Esophagus squamous epithelium (tissue), 5 donors: ENCODE data around the gene ASB18. TPM values are rescaled to one million over a fixed set of nuclear protein-coding genes. Genes with fewer than 3 reads are reported as not detected.

Experiments
- DNase-seq: peaks from one replicate; lab custom pipeline; 2025; lab: John Stamatoyannopoulos, UW
- H3K27ac ChIP-seq, 4 donors: fragments of 200-600 bp; sonication (generic); one replicate each; pipeline ENCODE4 v1.5.1; 2016 to 2019; ENCODE audit warnings: mild to moderate bottlenecking in 1 of 4
- H3K27me3 ChIP-seq, 4 donors: fragments of 200-600 bp; sonication (generic); 1 replicate in 3 of 4; 2 replicates in 1 of 4; pipeline versions ENCODE4 v1.5.1 to v1.6.0; 2017 to 2021; ENCODE audit warnings: antibody characterized with exemption in 1 of 4
- H3K36me3 ChIP-seq, 3 donors: fragments of 200-600 bp; sonication (generic); one replicate each; pipeline ENCODE4 v1.5.1; 2016 to 2019
- H3K4me1 ChIP-seq, 3 donors: fragments of 200-600 bp; sonication (generic); one replicate each; pipeline ENCODE4 v1.5.1; 2017 to 2019
- H3K4me3 ChIP-seq, 4 donors: fragments of 200-600 bp; sonication (generic); 1 replicate in 3 of 4; 2 replicates in 1 of 4; pipeline ENCODE4 v1.5.1; 2016 to 2019; ENCODE audit warnings: mild to moderate bottlenecking in 2 of 4, moderate library complexity in 1 of 4
- H3K9me3 ChIP-seq, 3 donors: fragments of 200-600 bp; sonication (generic); one replicate each; pipeline ENCODE4 v1.5.1; 2016 to 2019
- CTCF ChIP-seq, 6 experiments: fragments of 450-650 bp in 4 of 6; fragments of 200-600 bp in 2 of 6; sonication (generic) in 2 of 6; IDR thresholded peaks; one replicate each; pipeline ENCODE4 v1.5.1; 2016 to 2019; ENCODE audit warnings: antibody characterized with exemption in 6 of 6, mild to moderate bottlenecking in 4 of 6, moderate library complexity in 4 of 6
- POLR2A ChIP-seq, 4 donors: fragments of 450-650 bp; IDR thresholded peaks; one replicate each; pipeline ENCODE4 v1.6.1; 2017; ENCODE audit warnings: antibody characterized with exemption in 4 of 4, mild to moderate bottlenecking in 4 of 4, moderate library complexity in 3 of 4
- WGBS, 2 donors: methylation state at CpG; one replicate each; pipeline ENCODE4 v1.1.5; 2018; 5-methylcytosine and 5-hydroxymethylcytosine counted together
- intact Hi-C: fragments of 100-400 bp; cut with DNase I; formaldehyde crosslinking; loops from one replicate; pipeline ENCODE4 v1.15.0; 2022
- total RNA-seq, 4 donors: library from RNA; depleted of rRNA; stranded (reverse); fragments of >200 nt; gene quantifications; one replicate each; pipeline ENCODE4 v1.1.0, GENCODE V29; 2016
- donor health status: DM: yes; HTN: yes; CAD: no.

Gene ASB18
- total RNA-seq, 4 donors from 2014 or later = not detected

- no peaks in the 10 kb centered on the region for H3K36me3 ChIP-seq
- intact Hi-C loops = no loop called here
- WGBS, 2 donors = 73 to 80% methylated on average over 2 to 5 of the region's 6 CpGs
- no peak overlapping the region for H3K4me3 ChIP-seq
- H3K27ac ChIP-seq = no peak overlapping the region
- TF ChIP-seq CTCF (IDR thresholded peaks at IDR 0.05) = no peak
- no peak for TF ChIP-seq POLR2A (IDR thresholded peaks at IDR 0.05)
- H3K4me1 ChIP-seq = no peaks in the 10 kb centered on the region
- peaks cover 0 to 58% (median 0%) of the 10 kb centered on the region in 4 donors for H3K27me3 ChIP-seq
- DNase-seq = no peak
- no peaks in the 10 kb centered on the region for H3K9me3 ChIP-seq
Measured at GRCh38 chr2:236257575-236257974, 6.6 kb downstream of the ASB18 start.

GRCh38 chr2:236257136-236257535 is 7.1 kb downstream of the ASB18 start:
- Histone ChIP-seq H3K27me3 (peaks cover 0 to 58% (median 0%) of the 10 kb centered on the region in 4 donors), H3K27ac (no peak overlapping the region), H3K4me1 (no peaks in the 10 kb centered on the region), H3K36me3 (no peaks in the 10 kb centered on the region), H3K4me3 (no peak overlapping the region), H3K9me3 (no peaks in the 10 kb centered on the region)
- WGBS, 2 donors = 66 to 71% methylated on average over 8 of the region's 8 CpGs
- intact Hi-C loops = no loop called here
- no peak for DNase-seq
- no peak for TF ChIP-seq POLR2A (IDR thresholded peaks at IDR 0.05)

DNA sequence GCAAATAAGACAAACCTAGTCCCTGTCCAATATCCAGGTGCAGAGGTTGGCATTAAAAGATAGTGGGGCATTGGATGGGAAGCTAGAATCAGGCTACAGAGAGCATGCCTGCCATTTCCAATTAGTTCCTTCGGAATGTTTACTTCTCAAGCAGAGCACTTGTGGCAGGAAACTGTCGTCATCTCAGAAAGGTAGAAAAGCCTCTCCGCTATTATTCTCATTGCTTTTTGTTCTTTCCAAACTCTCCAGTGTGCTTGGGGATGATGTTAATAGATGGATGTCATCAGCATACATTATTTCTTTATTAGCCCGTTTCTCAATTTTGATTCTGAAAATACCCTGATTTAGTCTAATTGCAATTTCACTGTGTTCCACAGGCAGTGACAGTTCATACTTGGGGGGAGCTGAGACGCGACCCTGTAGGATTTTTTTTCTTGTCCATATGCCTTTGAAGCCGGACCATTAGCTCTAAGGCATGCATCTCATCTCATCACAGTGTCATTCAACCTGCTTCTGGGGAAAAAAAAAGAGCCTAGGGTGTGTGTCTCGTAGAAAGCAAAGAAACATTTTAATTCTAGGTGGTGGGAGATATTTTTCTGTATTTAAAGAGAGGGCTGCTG is 7.7 kb downstream of the ASB18 start:
- intact Hi-C loops = no loop called here
- peaks cover 0 to 59% (median 0%) of the 10 kb centered on the region in 4 donors for H3K27me3 ChIP-seq
- H3K27ac ChIP-seq = no peak overlapping the region
- no peaks in the 10 kb centered on the region for H3K36me3 ChIP-seq
- no peaks in the 10 kb centered on the region for H3K9me3 ChIP-seq
- WGBS, 2 donors = 34 to 37% methylated on average over 8 of the region's 8 CpGs
- TF ChIP-seq POLR2A (IDR thresholded peaks at IDR 0.05) = no peak
- H3K4me1 ChIP-seq = no peaks in the 10 kb centered on the region
- no peak overlapping the region for H3K4me3 ChIP-seq
- DNase-seq = no peak

GRCh38 chr2:236254674-236255073 is 9.5 kb downstream of the ASB18 start:
- Histone ChIP-seq H3K4me1 (no peaks in the 10 kb centered on the region), H3K9me3 (no peaks in the 10 kb centered on the region), H3K27ac (no peak overlapping the region), H3K27me3 (peaks cover 0 to 57% (median 2%) of the 10 kb centered on the region in 4 donors), H3K4me3 (no peak overlapping the region), H3K36me3 (no peaks in the 10 kb centered on the region)
- WGBS, 2 donors = 77 to 80% methylated on average over 9 to 12 of the region's 13 CpGs
- TF ChIP-seq POLR2A (IDR thresholded peaks at IDR 0.05) = no peak
- no peak for TF ChIP-seq CTCF (IDR thresholded peaks at IDR 0.05)
- DNase-seq = no peak
- intact Hi-C loops = no loop called here

GRCh38 chr2:236254001-236254400 is 10.2 kb downstream of the ASB18 start:
- peaks cover 0 to 62% (median 2%) of the 10 kb centered on the region in 4 donors for H3K27me3 ChIP-seq

More at GRCh38 chr2:236254001-236254400, 10.2 kb downstream of the ASB18 start:
- Histone ChIP-seq H3K36me3 (no peaks in the 10 kb centered on the region), H3K9me3 (no peaks in the 10 kb centered on the region), H3K4me1 (no peaks in the 10 kb centered on the region), H3K27ac (no peak overlapping the region), H3K4me3 (no peak overlapping the region)
- WGBS, 2 donors = 56 to 65% methylated on average over 3 of the region's 3 CpGs
- TF ChIP-seq CTCF (IDR thresholded peaks at IDR 0.05) (no peak), POLR2A (IDR thresholded peaks at IDR 0.05) (no peak)
- no peak for DNase-seq
- intact Hi-C loops = no loop called here
